Lung (tissue), 12 donors: ENCODE results near the gene STAT5A. TPM values are rescaled to one million over a fixed set of nuclear protein-coding genes. Genes with fewer than 3 reads are reported as not detected.

Source experiments
- ATAC-seq: fragments of 200-7000 bp; cut with Tn5 transposase; one replicate; pipeline ENCODE4 v1.9.1; 2020; ENCODE audit warnings: moderate number of reproducible peaks; ENCODE audit not compliant: insufficient read depth, low FRiP score
- DNase-seq, 3 donors: peaks; one replicate each; pipeline ENCODE4 v3.0.0-alpha.2; 2013 to 2017
- H3K27ac ChIP-seq, 2 donors: one replicate each; pipeline ENCODE4 v1.5.1; 2013; ENCODE audit warnings: mild to moderate bottlenecking in 2 of 2, moderate library complexity in 2 of 2, control low read depth in 1 of 2, inconsistent platforms in 1 of 2, low read depth in 1 of 2, low read length in 1 of 2
- H3K27me3 ChIP-seq, 3 donors: one replicate each; pipeline ENCODE4 v1.5.1; 2013; ENCODE audit warnings: low read length in 2 of 3; ENCODE audit not compliant: control insufficient read depth in 3 of 3, insufficient read depth in 3 of 3
- H3K36me3 ChIP-seq, 4 donors: one replicate each; pipeline ENCODE4 v1.5.1; 2013; ENCODE audit warnings: low read length in 4 of 4, mild to moderate bottlenecking in 1 of 4, moderate library complexity in 1 of 4; ENCODE audit not compliant: control insufficient read depth in 4 of 4, insufficient read depth in 4 of 4
- H3K4me1 ChIP-seq, 5 donors: one replicate each; pipeline ENCODE4 v1.5.1; 2013; ENCODE audit warnings: low read length in 5 of 5, mild to moderate bottlenecking in 2 of 5, moderate library complexity in 1 of 5; ENCODE audit not compliant: control insufficient read depth in 5 of 5, insufficient read depth in 5 of 5
- H3K4me3 ChIP-seq: one replicate; pipeline ENCODE4 v1.5.1; 2013; ENCODE audit warnings: mild to moderate bottlenecking, control low read depth, moderate library complexity
- H3K9ac ChIP-seq, 2 donors: one replicate each; pipeline ENCODE4 v1.5.1; 2013; ENCODE audit warnings: low read length in 2 of 2, control low read depth in 1 of 2; ENCODE audit not compliant: insufficient read depth in 1 of 2
- H3K9me3 ChIP-seq, 4 donors: one replicate each; pipeline ENCODE4 v1.5.1; 2013; ENCODE audit warnings: low read length in 3 of 4, mild to moderate bottlenecking in 1 of 4, moderate library complexity in 1 of 4; ENCODE audit not compliant: control insufficient read depth in 4 of 4, insufficient read depth in 3 of 4
- CTCF ChIP-seq: IDR thresholded peaks from 2 replicates; pipeline ENCODE4 v1.5.1; 2012; ENCODE audit warnings: mild to moderate bottlenecking; ENCODE audit errors: control extremely low read depth, extremely low read depth
- WGBS, 2 donors: extraction: QIAGEN DNeasy Blood & Tissue Kit; methylation state at CpG; one replicate each; pipeline ENCODE4 v1.1.7; 2013; 5-methylcytosine and 5-hydroxymethylcytosine counted together
- polyA plus RNA-seq, 2 donors: library from polyadenylated mRNA; stranded (reverse); fragments of 200-250 nt; gene quantifications; one replicate each; pipeline ENCODE4 v1.2.1, GENCODE V29; 2013
- total RNA-seq, 2 donors: library from RNA; depleted of rRNA in 1 of 2; stranded (reverse); fragments of >200 nt in 1 of 2; gene quantifications; one replicate each; pipeline ENCODE4 v1.2.1, GENCODE V29; 2014 to 2021
- donor health status: control.
- donor health status: control.
- donor health status: Bipolar disorder and iron deficiency.
- donor health status: healthy.
- donor health status: DM: yes; HTN: yes; CAD: no.

The STAT5A gene
- total and polyA plus RNA-seq, 4 donors, result 16.4 to 52.0 (median 31.8) TPM

- no peaks in the 10 kb centered on the region for H3K27me3 ChIP-seq
- H3K9me3 ChIP-seq, result no peaks in the 10 kb centered on the region
- H3K4me3 ChIP-seq, result no peak overlapping the region
- no peak for DNase-seq
- H3K36me3 ChIP-seq, result peaks cover 37 to 45% (median 43%) of the 10 kb centered on the region in 4 donors
- TF ChIP-seq CTCF, result no peak
- H3K4me1 ChIP-seq, result peaks cover 0 to 2% (median 0%) of the 10 kb centered on the region in 5 donors
- ATAC-seq, result peak; percentile 21
- WGBS, 2 donors, result 71 to 84% methylated on average over 7 of the region's 7 CpGs
- no peak overlapping the region for H3K9ac ChIP-seq
- H3K27ac ChIP-seq, result peak overlapping the region in 1 of 2 donors; percentile 68
Observed at GRCh38 chr17:42325026-42325425, 36.7 kb downstream of the STAT5A start.

GRCh38 chr17:42329025-42329976, 41.0 kb downstream of the STAT5A start:
- Histone ChIP-seq H3K4me3 (no peak overlapping the region), H3K9ac (no peak overlapping the region), H3K27me3 (no peaks in the 10 kb centered on the region), H3K27ac (peak overlapping the region in 1 of 2 donors; percentile 37), H3K4me1 (peaks cover 0 to 2% (median 0%) of the 10 kb centered on the region in 5 donors), H3K36me3 (peaks cover 32 to 50% (median 41%) of the 10 kb centered on the region in 4 donors), H3K9me3 (no peaks in the 10 kb centered on the region)
- no peak for TF ChIP-seq CTCF
- ATAC-seq, result no peak
- DNase-seq, result no peak
- 51 to 72% methylated on average over 11 of the region's 11 CpGs for WGBS, 2 donors

GRCh38 chr17:42333053-42333452, 44.8 kb downstream of the STAT5A start:
- ATAC-seq, result no peak
- no peak for DNase-seq
- Histone ChIP-seq H3K27ac (no peak overlapping the region), H3K4me1 (peaks cover 0 to 2% (median 0%) of the 10 kb centered on the region in 5 donors), H3K9me3 (no peaks in the 10 kb centered on the region), H3K27me3 (no peaks in the 10 kb centered on the region), H3K4me3 (no peak overlapping the region), H3K9ac (no peak overlapping the region), H3K36me3 (peaks cover 26 to 57% (median 52%) of the 10 kb centered on the region in 4 donors)
- WGBS, 2 donors, result 91 to 93% methylated on average over 1 of the region's 1 CpG
- TF ChIP-seq CTCF, result no peak
